PFSK-1 (cell line): ENCODE results near the gene HIP1R.

ENCODE experiments used
- FOXP2 ChIP-seq: optimal IDR thresholded peaks from 2 replicates; pipeline ENCODE3; 2011; ENCODE audit warnings: borderline replicate concordance, control low read depth, inconsistent platforms; ENCODE audit not compliant: insufficient read depth; ENCODE audit errors: extremely low read length, extremely low read depth
- POLR2AphosphoS5 ChIP-seq: IDR thresholded peaks from 2 replicates; pipeline ENCODE4 v1.6.1; 2012; ENCODE audit warnings: low read depth, mild to moderate bottlenecking, control low read depth, low read length, moderate library complexity
- SIN3A ChIP-seq: IDR thresholded peaks from 2 replicates; pipeline ENCODE4 v1.6.1; 2012; ENCODE audit warnings: mild to moderate bottlenecking, low read length, moderate library complexity, borderline replicate concordance; ENCODE audit not compliant: insufficient read depth
- TAF1 ChIP-seq: IDR thresholded peaks from 2 replicates; pipeline ENCODE4 v1.6.1; 2012; ENCODE audit warnings: low read length, control low read depth, borderline replicate concordance; ENCODE audit not compliant: insufficient read depth
- TF ChIP-seq, protein P1 (sequence below), 2 experiments: IDR thresholded peaks; 2 replicates each; pipeline versions ENCODE4 v1.6.1 to v1.8.0; 2011 to 2012; ENCODE audit warnings: low read depth in 2 of 2, low read length in 2 of 2, control low read depth in 1 of 2, inconsistent platforms in 1 of 2, mild to moderate bottlenecking in 1 of 2, moderate library complexity in 1 of 2; ENCODE audit not compliant: insufficient read depth in 1 of 2

DNA sequence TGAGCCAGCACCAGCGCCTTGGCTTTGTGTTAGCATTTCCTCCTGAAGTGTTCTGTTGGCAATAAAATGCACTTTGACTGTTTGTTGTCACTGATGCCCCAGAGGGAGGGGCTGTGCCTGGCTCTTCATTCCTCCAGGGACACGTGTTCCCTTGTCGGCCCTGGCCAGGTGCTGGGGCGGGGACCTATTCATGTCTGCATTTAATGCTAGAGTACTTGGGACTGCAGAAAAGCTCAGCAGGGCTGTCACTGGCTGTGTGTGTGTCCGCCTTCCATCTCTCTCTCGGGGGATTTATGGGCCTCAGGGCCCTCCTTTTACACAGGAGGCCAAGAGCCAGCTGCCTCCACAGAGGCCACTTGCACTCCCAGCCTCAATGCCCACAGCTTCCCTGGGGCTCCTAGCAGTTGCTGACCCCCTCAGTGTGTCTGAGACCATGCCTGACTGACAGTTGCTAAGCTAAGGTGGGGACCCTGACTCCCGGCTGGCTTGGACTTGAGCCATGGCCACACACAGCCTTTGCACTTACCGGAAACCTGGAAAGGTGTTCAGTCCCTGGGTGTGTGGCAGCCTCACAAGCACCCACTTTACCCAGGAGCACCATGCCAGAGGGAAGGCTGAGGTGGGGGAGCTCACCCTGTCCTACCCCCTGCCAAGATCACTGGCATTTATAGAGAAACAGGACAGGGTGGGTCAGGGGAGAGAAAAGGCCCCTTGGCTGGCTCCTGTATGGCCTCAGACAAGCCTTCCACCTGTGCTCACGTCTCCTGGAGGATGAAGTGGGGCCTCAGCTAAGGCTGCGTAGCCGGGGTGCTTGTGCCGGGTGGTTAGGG is 27.8 kb downstream of the HIP1R start:
- TF ChIP-seq POLR2AphosphoS5 (no peak), TAF1 (no peak), FOXP2 (no peak), SIN3A (no peak)
- TF ChIP-seq, protein P1, sequence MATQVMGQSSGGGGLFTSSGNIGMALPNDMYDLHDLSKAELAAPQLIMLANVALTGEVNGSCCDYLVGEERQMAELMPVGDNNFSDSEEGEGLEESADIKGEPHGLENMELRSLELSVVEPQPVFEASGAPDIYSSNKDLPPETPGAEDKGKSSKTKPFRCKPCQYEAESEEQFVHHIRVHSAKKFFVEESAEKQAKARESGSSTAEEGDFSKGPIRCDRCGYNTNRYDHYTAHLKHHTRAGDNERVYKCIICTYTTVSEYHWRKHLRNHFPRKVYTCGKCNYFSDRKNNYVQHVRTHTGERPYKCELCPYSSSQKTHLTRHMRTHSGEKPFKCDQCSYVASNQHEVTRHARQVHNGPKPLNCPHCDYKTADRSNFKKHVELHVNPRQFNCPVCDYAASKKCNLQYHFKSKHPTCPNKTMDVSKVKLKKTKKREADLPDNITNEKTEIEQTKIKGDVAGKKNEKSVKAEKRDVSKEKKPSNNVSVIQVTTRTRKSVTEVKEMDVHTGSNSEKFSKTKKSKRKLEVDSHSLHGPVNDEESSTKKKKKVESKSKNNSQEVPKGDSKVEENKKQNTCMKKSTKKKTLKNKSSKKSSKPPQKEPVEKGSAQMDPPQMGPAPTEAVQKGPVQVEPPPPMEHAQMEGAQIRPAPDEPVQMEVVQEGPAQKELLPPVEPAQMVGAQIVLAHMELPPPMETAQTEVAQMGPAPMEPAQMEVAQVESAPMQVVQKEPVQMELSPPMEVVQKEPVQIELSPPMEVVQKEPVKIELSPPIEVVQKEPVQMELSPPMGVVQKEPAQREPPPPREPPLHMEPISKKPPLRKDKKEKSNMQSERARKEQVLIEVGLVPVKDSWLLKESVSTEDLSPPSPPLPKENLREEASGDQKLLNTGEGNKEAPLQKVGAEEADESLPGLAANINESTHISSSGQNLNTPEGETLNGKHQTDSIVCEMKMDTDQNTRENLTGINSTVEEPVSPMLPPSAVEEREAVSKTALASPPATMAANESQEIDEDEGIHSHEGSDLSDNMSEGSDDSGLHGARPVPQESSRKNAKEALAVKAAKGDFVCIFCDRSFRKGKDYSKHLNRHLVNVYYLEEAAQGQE (IDR thresholded peaks at IDR 0.05; ENCODE audit: insufficient read depth in 1 of 2, low read depth in 2 of 2, low read length in 2 of 2), result no peak
